GM18907 (cell line): ENCODE measurements around the gene PHKB.
"Not testable (repeated sequence)": the region's sequence is repeated elsewhere in the genome, so short reads cannot be mapped to it uniquely, and the experiment has no call there.

Experiments used
- ATAC-seq: cut with Tn5 transposase; IDR thresholded peaks from one replicate; pipeline ENCODE4 v1.9.1; 2021; ENCODE audit warnings: mild to moderate bottlenecking, moderate library complexity; ENCODE audit not compliant: unreplicated experiment

PHKB gene

DNA sequence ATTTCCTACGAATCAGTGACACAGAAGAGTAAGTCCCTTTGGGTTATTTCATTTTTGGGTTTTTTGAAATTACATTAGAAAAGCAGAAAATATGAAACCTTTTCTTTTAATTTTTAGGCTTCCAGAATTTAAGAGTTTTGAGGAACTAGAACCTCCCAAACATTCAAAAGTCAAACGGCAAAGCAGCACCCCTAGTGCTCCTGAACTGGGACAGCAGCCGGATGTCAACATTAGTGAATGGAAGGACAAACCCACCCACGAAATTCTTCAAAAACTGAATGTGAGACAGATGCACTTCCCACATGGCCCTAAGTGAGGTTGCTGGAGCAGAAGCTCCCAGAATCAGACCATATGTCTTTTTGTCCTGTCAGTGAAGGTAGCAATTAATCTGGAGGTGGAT, 199.4 kb downstream of the PHKB start:
- ATAC-seq, result no peak

GRCh38 chr16:47664653-47665325, 203.7 kb downstream of the PHKB start:
- ATAC-seq, result no peak

DNA sequence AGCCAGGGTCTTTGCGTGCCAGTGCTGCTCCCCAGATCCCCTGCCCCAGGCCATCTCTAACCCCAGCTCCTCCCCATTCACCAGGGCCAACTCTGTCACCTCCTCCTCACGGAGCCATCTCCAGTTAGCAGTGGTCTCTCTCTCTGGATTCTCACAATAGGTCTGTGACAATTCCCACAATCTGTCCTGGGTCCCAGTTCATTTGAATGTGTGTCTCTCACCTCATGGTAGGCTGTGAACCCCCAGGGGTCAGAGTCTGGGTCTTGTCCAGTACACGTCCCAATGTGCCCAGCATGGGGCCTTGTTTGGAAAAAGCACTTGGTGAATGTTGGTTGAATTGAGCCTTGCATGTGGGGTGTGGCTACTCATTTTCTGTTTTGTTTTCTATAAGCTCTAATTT, 205.3 kb downstream of the PHKB start:
- no peak for ATAC-seq

DNA sequence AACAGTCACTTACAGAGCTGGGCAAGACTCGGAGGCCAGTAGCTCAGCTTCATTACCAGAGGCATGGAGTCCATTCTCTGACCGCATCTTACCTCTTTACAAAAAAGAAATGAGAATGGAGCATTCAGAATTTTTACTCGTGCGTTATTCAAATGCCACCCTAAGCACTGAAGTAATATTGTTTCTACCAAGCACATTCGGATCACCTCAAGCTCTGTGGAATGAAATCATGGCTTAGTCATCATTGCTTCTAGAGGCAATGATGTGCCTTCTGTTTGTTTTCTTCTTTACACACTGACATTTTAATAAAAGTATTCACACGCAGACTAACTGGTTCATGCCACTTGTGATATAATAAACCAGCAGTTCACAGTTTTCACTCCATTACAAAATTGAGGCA, 206.8 kb downstream of the PHKB start:
- ATAC-seq, result no peak

GRCh38 chr16:47672475-47672874, 211.3 kb downstream of the PHKB start:
- no peak for ATAC-seq

GRCh38 chr16:47676635-47677177, 215.6 kb downstream of the PHKB start:
- no peak for ATAC-seq

GRCh38 chr16:47681571-47681970, 220.4 kb downstream of the PHKB start:
- ATAC-seq, result not testable (repeated sequence)

DNA sequence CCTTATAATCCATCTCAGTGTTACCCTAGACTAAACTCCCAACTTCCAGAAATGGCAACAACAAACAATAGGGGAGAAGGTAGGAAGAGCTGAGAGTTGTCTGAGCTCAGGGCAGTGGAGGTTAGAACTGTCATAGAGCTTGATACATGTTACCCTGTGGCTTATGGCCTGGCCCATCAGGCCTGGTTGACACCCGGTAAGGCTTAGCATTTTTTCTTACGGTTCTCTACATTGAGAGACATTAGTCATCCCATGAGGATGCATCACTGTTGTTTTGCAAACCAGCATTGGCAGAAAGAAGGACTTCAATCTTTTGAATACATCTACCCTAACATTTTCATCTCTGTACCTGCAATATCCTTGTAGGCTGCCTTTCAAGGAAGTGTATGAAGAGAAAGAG, 226.6 kb downstream of the PHKB start:
- ATAC-seq, result no peak

- no peak for ATAC-seq
These were observed 232.1 kb downstream of the PHKB start for GRCh38 chr16:47693226-47693625.

- no peak for ATAC-seq
These were observed 233.4 kb downstream of the PHKB start for GRCh38 chr16:47694543-47694942.

DNA sequence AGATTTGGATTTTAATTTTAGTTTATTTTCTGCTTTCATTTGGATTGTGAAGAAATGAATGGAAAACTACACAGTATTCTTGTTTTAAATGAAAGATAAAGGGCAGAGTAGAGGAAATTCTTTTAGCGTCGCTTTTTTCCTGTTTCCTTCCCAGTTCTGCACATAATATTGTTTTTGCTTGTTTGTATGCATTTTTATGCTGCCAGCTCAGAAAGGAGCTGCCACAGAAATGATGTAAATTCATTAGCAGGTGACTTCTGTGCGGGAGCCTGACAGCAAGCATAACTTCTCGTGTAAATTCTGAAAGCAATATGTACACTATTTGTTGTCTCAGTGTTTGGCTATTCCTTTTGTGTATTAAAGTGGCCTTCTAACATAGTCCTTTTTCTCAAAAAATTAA, 234.6 kb downstream of the PHKB start:
- no peak for ATAC-seq

GRCh38 chr16:47697826-47698225, 236.7 kb downstream of the PHKB start:
- ATAC-seq, result no peak

- ATAC-seq, result no peak
These were observed 238.0 kb downstream of the PHKB start for GRCh38 chr16:47699106-47699505.

DNA sequence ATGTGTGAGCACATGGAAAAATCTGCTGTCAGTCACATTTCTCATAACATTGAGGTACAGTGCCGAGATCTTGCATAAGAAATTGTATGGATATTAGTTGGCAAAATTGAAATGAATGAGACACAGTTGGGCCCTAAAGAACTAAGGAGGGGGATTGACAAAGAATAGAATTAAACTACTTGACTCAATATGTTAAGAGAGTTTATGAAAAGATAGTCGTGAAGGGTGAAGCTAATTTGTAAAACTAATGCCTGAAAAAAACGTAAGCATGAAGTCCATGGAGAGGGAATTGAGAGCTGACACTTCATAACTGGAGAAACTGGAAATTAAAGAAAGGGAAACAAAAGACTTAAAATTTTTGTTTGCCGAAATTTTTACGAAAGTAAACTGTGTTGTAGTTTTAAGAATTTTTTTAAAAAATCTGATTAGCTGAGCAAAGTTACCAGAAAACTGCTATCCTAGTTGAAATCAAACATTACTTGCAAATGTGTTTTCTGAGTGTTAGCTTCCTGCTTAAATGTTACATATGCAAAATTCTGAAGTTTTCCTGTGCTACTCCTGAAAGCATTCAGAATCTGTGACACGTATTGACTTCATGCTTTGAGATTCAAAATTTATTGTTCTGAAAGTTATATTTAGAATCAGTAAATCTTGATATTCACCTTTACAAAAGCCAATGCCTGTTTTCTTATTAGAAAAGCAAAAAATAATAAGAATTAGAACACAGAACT, 239.9 kb downstream of the PHKB start:
- no peak for ATAC-seq

- no peak for ATAC-seq
These were observed 244.1 kb downstream of the PHKB start for GRCh38 chr16:47705266-47705665.

DNA sequence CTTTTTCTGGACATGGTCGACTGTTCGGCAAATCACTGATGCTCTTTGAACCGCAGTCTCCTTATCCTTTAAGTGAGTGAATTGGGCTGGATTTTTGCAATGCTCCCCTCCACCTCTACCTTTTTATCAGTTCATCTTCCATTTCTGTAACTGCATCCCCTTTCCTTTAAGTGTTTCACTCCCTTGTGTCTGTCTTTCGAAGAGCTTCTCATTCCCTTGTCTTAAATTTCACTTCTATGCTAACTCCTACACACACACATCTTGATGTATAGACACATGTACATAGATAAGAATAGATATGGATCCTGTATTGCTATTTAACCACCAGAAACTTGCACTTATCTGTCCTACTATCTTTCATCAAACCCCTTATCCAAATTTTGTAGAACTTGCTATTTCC, 250.7 kb downstream of the PHKB start:
- no peak for ATAC-seq

GRCh38 chr16:47712276-47713224, 251.4 kb downstream of the PHKB start:
- no peak for ATAC-seq

GRCh38 chr16:47713225-47713595, 252.1 kb downstream of the PHKB start:
- peak; percentile 77 for ATAC-seq

GRCh38 chr16:47715442-47716083, 254.4 kb downstream of the PHKB start:
- ATAC-seq, result no peak

- no peak for ATAC-seq
These were observed 255.4 kb downstream of the PHKB start for GRCh38 chr16:47716571-47716970.

DNA sequence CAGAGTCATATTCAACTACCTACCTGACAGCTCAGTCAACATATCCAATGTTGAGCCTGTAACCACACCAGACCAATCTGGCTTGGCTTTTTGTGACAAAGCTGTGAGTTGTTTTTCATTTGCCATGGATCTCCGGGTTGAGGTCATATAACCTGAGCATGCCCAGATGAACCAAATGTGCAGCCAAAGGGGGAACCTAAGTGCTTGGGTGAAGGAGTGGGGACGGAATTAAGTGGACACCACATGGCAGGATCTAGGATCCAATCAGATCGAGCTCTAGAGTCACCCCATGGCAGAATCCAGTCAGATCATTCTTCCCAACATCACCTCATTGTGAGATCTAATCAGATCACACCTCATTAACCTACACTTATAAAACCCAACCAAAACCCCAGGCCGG, 258.6 kb downstream of the PHKB start:
- ATAC-seq, result no peak
